GM18517 (cell line): Measurements from ENCODE around the gene DNHD1.

Source experiments
- ATAC-seq: cut with Tn5 transposase; IDR thresholded peaks from one replicate; pipeline ENCODE4 v1.9.1; 2021; ENCODE audit warnings: mild to moderate bottlenecking, moderate library complexity; ENCODE audit not compliant: unreplicated experiment

Gene DNHD1

DNA sequence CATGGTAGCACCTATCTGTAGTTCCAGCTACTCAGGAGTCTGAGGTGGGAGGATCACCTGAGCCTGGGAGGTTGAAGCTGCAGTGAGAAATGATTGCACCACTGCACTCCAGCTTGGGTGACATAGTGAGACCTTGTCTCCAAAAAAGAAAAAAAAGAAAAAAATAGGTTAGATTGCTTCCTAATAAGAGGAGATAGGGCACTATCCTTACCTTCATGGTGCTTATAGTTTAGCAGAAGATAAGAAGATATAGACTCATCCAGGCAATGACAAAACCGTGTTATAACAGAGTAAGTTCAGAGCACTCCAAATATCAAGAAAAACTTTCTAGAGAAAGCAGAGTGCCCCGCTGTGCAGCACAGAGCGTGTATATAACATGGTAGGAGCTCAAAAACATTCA, 64.2 kb downstream of the DNHD1 start:
- ATAC-seq: no peak

DNA sequence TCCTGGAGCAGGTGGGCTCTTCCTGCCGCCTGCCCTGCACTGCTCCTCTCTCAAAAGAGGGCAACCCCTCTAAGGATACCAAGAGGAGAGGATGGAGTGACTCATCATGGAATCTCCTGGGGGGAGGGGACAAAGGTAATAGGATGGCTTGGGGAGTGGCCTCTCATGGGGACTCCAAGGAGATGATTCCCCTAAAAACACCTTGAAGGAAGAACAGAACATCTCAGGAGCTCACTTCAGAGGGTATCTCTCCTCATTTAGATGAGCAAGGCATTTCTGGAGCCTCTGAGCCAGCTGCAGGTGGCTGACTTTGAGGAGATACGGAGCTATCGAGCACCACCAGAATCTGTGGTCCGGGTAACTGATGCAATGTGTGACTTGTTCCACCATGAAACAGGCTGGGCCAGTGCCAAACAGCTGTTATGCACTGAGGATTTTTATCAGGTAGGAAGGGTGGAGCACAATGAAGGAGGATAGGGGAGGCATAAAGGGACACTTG, 66.1 kb downstream of the DNHD1 start:
- ATAC-seq: no peak

DNA sequence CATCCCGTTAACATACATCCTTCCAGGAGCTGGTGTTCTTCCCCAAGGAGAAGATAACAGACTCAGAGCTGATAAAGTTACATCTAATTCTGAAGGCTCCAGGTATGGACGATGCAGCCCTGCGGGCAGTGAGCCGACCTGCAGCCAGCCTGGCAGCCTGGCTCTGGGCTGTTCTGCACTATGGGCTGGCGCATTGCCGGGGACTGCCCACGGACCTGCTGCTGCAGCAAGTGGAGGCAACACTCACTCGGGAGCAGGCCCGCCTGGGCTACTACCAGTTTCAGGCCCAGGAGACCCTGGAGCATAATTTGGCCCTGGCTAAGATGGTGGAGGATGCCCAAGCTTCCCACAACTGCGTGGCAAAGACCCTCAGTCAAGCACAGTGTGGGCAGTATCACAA, 66.6 kb downstream of the DNHD1 start:
- no peak for ATAC-seq

DNA sequence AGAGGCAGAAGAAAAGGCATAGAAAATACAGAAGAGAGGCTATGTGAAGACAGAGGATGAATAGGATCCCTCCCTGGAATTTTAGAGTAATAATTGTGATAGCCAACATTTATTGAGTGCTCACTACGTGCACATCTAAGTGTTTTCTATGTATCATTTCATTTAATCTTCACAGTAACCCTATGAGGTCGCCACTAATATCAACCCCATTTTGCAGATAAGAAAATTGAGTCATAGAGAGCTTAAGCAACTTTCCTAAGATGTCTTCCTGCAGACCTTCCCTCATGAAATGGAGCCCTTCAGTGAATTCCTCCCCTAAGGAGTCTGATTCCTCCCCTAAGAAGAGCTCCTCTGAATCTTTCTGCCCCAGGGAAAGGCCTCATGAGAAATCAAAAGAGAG, 68.2 kb downstream of the DNHD1 start:
- no peak for ATAC-seq

DNA sequence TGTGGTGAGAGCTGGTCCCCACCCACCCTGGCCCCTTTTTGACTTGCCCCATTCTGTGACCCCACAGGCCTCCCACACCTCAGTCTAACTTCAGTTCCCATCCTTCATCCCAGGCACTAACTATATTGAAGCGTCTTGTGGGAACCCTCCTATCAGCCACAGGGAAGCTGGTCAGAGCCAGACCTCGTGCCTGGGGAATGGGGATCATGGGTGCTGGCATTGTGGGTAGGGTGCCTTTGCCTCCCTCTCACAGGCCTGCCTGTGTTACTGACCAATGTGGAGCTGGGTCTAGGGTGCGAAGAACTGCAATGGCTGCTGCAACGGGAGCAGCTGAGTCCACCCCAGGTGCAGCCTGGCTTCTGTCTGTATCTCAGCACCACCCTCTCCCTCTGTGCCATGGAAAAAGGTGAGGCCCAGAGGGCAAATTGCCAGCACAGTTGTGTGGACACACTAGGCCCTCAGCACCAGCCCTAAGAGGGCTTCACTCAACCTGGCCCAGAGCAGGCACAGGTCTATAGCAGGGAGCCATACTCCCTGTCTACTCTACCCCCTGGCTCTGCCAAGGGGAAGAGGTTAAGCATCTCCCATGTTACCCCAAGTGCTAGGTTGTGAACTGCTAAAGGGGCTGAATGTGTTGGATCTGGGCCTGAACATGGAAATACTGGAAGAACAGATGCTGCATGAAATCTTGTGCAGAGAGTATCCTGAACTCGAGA, 69.1 kb downstream of the DNHD1 start:
- no peak for ATAC-seq

DNA sequence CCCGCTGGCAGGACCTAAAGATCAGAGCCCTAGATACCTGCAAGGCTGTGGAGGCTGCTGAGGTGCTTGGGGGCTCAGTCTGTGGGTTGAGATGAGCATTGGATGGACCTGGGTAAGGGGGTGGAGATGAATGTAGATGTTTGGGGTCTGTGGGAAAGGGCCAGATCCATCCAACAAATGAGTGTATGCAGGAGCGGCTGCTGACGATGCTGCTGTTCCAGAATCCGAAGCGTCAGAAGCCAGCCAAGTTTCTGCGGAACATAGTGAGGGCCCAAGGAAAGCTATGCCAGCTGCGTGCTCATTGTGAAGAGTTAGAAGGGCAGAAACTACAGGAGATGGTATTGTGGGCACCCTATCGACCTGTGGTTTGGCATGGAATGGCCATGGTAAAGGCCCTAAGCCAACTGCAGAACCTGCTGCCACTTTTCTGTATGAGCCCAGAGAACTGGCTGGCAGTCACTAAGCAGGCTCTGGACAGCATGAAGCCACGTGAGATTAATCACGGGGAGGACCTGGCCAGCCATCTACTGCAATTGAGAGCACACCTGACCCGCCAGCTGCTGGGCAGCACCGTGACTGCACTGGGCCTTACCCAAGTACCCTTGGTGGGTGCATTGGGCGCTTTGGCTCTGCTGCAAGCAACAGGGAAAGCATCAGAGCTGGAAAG, 69.8 kb downstream of the DNHD1 start:
- no peak for ATAC-seq

DNA sequence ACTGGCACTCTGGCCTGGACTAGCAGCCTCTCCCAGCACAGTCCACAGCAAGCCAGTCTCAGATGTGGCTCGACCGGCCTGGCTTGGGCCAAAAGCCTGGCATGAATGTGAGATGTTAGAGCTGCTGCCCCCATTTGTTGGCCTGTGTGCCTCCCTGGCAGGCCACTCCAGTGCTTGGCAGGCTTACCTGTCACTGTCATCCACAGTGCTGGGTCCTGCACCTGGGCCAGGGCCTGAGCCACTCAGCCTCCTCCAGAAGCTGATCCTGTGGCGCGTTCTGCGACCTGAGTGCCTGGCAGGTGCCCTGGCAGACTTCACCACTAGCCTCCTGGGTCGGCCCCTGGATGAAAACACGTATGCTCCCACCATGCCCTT, 70.3 kb downstream of the DNHD1 start:
- no peak for ATAC-seq

DNA sequence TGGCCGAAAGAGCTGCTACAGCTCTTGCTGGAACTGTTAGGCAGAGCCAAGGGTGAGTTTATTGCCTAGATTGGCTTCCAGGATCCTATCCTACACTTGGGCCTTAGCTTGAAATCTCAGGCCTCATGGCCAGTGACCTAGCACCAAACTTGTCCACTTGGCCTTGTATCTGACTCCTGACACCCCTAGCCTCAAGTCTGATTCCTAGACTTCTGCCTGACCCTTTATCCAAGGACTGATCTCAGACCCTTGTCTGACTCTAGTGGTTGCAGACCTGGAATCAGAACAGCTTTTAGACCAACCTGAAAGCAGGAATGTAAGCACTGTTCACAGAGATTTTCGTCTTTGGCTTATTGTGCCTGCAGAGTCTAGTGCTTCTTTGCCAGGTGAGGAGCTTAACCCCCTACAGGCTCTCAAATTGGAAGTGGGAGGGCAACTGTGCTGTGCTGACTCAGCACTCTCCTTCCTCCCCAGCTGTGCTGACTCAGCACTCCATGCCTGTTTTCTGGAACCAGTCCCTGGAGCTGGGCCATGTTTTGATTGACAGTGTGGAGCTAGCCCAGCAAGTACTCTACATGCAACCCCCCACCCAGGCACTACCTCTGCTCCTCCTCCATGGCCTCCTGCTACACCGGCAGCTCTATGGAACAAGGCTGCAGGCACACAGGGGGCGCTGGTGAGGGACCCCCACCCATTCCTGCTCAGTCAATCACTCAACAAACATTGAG, 71.3 kb downstream of the DNHD1 start:
- no peak for ATAC-seq

DNA sequence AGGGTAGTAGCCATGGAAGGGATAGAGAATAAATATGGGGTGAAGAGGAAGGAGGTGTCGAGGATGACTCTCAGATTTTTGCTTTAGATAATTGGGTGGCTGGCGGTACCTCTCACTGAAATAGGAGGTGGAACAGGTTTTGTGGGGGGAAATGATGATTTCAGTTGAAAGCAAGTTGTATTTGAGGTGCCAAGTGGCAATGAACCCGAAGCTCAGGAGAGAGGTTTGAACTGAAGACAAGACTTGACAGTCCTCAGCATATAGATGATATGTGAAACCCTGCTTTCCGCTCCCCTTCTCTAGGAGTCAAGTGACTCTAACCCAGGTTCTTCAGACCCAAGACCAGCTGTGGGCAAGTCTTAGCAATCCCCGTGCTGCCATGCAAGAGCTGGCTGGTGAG, 72.6 kb downstream of the DNHD1 start:
- ATAC-seq: no peak

DNA sequence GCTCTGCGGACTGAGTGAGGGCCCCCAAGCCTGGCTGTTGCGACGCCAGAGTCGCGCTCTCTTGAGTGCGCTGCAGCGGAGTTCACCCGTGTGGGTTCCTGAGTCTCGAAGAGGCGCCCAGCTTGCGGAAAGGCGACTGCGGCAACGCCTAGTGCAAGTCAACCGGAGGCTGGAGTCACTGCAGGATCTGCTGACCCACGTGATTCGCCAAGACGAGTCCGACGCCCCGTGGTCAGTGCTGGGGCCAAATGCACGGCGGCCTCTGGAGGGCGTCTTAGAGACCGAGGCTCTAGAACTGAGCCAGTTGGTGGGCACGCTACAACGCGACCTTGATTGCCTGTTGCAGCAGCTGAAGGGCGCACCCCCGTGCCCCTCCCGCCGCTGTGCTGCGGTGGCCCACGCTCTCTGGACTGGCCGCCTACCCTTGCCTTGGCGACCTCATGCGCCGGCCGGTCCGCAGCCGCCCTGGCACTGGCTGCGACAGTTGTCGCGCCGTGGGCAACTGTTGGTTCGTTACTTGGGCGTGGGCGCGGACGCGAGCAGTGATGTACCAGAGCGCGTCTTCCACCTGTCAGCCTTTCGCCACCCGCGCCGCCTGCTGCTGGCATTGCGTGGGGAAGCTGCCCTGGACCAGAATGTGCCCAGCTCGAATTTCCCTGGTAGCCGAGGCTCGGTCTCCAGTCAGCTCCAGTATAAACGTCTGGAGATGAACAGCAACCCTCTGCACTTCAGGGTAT, 73.8 kb downstream of the DNHD1 start:
- no peak for ATAC-seq

DNA sequence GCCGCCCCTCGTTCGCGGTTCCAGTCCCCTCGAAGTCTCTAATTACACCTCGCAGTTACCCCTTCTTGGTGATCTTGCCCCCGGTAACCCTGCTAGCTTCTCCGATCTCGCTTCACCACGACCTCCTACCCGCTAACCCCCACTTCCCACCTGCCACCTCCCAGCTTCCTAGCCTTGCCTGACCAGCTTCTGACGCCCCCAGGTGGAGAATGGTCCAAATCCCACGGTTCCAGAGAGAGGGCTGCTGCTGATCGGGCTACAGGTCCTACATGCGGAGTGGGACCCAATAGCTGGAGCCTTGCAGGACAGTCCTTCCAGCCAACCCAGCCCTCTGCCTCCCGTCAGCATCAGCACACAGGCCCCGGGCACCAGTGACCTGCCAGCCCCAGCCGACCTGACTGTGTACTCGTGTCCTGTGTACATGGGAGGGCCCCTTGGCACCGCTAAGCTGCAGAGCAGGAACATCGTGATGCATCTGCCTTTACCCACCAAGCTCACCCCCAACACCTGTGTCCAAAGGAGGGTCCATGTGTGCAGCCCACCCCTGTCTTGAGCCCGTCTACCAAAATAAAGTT, 74.4 kb downstream of the DNHD1 start:
- ATAC-seq: no peak

DNA sequence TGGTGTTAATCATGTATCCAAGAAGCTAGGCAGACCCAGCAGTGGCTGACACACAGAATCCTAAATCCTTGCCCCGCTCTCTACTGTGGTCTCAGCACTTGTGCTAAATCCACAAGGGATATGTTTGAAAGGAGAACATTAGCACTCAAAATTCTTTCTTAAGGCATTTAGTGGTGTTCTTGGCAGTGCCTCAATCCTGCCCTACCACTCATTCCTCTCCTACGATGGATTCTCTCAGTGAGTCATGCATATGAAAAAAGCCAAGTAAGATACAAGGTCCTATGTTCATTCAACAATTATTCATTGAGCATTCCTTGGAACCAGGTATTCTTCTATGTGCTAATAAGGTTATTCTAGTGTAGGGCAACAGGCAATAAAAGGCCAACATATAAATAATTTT, 75.1 kb downstream of the DNHD1 start:
- no peak for ATAC-seq

DNA sequence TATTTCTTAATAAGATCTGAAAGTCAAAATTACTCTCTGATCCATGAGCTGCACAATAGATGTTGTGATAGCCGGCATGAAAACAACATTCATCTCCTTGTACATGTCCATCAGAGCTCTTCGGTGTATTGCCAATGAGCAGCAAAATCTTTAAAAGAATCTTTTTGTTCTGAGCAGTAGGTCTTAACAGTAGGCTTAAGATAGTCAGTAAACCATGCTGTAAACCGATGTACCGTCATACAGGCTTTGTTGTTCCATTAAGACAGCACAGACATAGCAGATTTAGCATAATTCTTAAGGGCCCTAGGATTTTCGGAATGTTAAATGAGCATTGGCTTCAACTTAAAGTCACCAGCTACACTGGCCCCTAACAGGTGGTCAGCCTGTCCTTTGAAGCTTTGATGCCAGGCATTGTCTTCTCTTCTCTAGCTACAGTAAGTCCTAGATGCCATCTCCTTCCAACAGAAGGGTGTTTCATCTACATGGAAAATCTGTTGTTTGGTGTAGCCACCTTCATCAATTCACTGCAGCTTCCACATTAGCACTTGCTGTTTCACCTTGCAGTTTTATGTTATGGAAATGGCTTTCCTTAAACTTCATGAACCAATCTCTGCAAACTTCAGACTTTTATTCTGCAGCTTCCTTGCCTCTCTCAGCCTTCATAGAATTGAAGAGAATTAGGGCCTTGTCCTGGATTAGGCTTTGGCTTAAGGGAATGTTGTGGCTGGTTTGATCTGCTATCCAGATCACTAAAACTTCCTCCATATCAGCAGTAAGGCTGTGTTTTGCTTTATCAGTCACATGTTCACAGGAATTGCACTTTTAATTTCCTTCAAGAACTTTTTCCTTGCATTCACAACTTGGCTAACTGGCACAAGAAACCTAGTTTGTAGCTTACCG, 78.0 kb downstream of the DNHD1 start:
- ATAC-seq: no peak

DNA sequence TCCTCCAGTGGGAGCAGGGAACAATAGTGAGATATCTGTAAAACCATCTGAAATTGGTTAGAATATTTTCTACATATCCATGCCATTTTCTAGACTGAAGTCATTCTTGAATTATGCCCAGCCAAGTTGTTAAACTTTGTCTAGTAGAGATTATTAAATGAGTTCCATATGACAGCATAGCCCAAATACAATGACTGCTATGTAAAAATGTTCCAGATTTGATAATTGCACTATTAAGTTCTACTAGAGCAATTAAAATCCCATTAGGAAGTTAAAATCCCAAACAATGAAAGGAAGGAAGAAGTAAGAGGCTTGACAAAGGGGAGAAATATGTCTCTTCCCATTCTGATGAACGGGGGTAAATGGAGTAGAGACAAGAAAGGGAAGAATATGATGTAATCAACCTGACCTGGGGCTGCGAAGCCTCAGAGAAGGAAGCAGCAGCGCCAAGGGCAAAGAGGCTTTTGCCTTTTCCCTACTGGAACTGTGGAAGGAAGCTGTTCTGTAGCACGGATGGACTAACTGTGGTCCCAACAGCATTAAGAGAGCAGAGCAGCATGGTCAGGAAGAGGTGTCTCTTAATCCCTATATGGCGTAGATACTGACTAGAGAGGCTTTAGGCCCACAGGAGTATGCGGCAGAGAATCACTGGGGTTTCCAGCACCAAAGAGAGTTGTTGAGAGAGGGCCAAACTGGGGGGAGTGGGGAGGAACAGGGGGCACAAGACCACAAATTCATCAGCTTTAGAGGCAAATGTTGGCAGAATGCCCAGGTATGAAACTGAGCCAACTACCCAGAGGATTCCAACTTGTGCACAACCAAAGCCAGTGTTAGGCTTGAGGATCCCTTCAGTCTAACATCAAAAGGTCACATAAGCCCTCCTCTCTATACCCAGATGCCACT, 79.6 kb downstream of the DNHD1 start:
- no peak for ATAC-seq

DNA sequence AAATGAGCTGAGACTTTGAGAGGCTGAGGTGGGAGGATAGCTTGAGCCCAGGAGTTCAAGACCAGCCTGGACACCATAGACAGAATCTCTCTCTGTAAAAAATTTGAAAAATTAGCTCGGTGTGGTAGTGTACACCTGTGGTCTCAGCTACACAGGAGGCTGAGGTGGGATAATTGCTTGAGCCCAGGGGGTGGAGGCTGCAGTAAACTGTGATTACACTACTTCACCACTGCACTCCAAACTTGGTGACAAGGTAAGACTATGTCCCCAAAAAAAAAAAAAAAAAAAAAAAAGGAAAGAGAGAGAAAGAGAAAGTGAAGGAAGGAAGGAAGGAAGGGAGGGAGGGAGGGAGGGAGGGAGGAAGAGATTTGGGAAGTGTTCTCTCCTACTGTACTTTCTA, 81.1 kb downstream of the DNHD1 start:
- no peak for ATAC-seq

DNA sequence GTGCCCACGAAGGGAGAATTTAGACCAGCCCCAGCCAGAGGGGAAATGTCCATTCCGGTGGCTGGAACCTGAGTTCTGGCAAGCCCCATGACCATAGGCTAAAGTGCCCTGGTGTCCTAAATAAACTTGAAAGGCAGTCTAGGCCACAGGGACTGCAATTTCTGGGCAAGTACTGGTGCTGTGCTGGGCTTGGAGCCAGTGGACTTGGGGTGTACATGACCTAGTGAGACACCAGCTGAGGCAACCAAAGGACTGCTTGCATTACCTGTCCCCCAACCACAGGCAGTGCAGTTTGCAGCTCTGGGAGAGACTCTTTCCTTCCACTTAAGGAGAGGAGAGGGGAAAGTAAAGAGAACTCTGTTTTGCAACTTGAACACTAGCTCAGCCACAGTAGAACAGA, 82.6 kb downstream of the DNHD1 start:
- ATAC-seq: no peak

DNA sequence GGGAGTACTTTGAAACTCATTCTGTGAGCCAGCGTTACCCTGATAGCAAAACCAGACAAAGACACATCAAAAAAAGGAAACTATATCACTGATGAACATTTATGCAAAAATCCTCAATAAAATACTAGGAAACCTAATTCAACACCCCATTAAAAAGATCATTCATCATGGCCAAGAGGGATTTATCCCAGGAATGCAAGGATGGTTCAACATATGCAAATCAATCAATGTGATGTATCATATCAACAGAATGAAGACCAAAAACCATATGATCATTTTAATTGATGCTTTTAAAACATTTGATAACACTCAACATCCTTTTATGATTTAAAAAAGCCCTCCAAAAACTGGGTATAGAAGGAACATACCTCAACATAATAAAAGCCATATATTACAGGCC, 86.5 kb downstream of the DNHD1 start:
- ATAC-seq: no peak

DNA sequence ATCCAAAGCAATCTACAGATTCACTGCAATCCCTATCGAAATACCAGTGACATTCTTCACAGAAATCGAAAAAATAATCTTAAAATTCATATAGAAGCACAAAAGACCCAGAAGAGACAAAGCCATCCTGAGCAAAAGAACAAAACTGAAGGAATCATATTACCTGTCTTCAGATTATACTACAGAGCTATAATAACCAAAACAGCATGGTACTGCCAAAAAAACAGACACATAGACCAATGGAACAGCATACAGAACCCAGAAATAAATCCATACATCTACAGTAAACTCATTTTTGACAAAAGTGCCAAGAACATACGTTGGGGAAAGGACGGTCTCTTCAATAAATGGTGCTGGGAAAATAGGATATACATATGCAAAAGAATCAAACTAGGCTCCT, 87.4 kb downstream of the DNHD1 start:
- ATAC-seq: no peak
